HEK293 (cell line): Measurements from ENCODE around the gene CLIP3.

Source experiments
- CTCF ChIA-PET: fragments of 350-600 bp; formaldehyde crosslinking; extraction: SDS; loops from one replicate; lab custom pipeline; 2021; ENCODE audit warnings: antibody characterized with exemption; lab: Yijun Ruan, JAX
- POLR2A ChIA-PET: fragments of 300-600 bp; formaldehyde crosslinking; extraction: SDS; loops from one replicate; lab custom pipeline; 2020; ENCODE audit warnings: antibody characterized with exemption, inconsistent platforms; lab: Yijun Ruan, JAX
- H3K27ac ChIP-seq: fragments of 200-500 bp; sonication (Bioruptor generic); 2 replicates; pipeline ENCODE4 v1.5.1; 2014; ENCODE audit warnings: low read depth, low read length, control low read depth, inconsistent platforms; ENCODE audit errors: extremely low read depth
- H3K36me3 ChIP-seq, 2 experiments: fragments of 200-500 bp in 1 of 2; sonication (Bioruptor generic) in 1 of 2; 1 replicate in 1 of 2; 2 replicates in 1 of 2; pipeline ENCODE4 v1.5.1; 2014 to 2017; ENCODE audit warnings: inconsistent platforms in 2 of 2, low read length in 2 of 2; ENCODE audit not compliant: control insufficient read depth in 2 of 2, insufficient read depth in 1 of 2
- H3K4me1 ChIP-seq: fragments of 200-500 bp; sonication (Bioruptor generic); 2 replicates; pipeline ENCODE4 v1.5.1; 2014; ENCODE audit warnings: mild to moderate bottlenecking, low read length, inconsistent platforms; ENCODE audit not compliant: control insufficient read depth, insufficient read depth
- H3K4me3 ChIP-seq: 2 replicates; pipeline ENCODE4 v1.5.1; 2011; ENCODE audit warnings: low read depth, mild to moderate bottlenecking, control low read depth, low read length, moderate library complexity
- H3K9me3 ChIP-seq: fragments of 200-500 bp; sonication (Bioruptor generic); 2 replicates; pipeline ENCODE4 v1.5.1; 2014; ENCODE audit warnings: low read depth, low read length, inconsistent platforms; ENCODE audit not compliant: control insufficient read depth, insufficient read depth
- GFI1B ChIP-seq: fragments of 450-650 bp; formaldehyde crosslinking; IDR thresholded peaks from 2 replicates; pipeline ENCODE4 v1.5.1; 2016; ENCODE audit warnings: missing biosample characterization, missing genetic modification characterization
- GLIS1 ChIP-seq: fragments of 450-650 bp; formaldehyde crosslinking; IDR thresholded peaks from 2 replicates; pipeline ENCODE4 v1.5.1; 2016; ENCODE audit warnings: missing biosample characterization, missing genetic modification characterization
- RBAK ChIP-seq: fragments of 450-650 bp; formaldehyde crosslinking; IDR thresholded peaks from 2 replicates; pipeline ENCODE4 v1.5.1; 2016; ENCODE audit warnings: missing biosample characterization, missing genetic modification characterization
- ZFP3 ChIP-seq: fragments of 450-650 bp; formaldehyde crosslinking; IDR thresholded peaks from 2 replicates; pipeline ENCODE4 v1.5.1; 2016; ENCODE audit warnings: low read depth, missing biosample characterization, missing genetic modification characterization
- ZFP69B ChIP-seq: fragments of 450-650 bp; formaldehyde crosslinking; IDR thresholded peaks from 2 replicates; pipeline ENCODE4 v1.5.1; 2016; ENCODE audit warnings: missing biosample characterization, missing genetic modification characterization
- ZIC2 ChIP-seq: fragments of 450-650 bp; formaldehyde crosslinking; IDR thresholded peaks from 2 replicates; pipeline ENCODE4 v1.5.1; 2016; ENCODE audit warnings: missing biosample characterization, missing genetic modification characterization
- ZNF214 ChIP-seq: fragments of 450-650 bp; formaldehyde crosslinking; IDR thresholded peaks from 2 replicates; pipeline ENCODE4 v1.5.1; 2017; ENCODE audit warnings: missing biosample characterization, mild to moderate bottlenecking, missing genetic modification characterization, borderline replicate concordance
- ZNF571 ChIP-seq: fragments of 450-650 bp; formaldehyde crosslinking; IDR thresholded peaks from 2 replicates; pipeline ENCODE4 v1.5.0; 2017; ENCODE audit warnings: missing biosample characterization, missing genetic modification characterization
- TF ChIP-seq, protein P1 (sequence below): fragments of 450-650 bp; formaldehyde crosslinking; IDR thresholded peaks from 2 replicates; pipeline ENCODE4 v1.5.1; 2017; ENCODE audit warnings: missing biosample characterization, missing genetic modification characterization
- TF ChIP-seq, protein P2 (sequence below): fragments of 450-650 bp; formaldehyde crosslinking; IDR thresholded peaks from 2 replicates; pipeline ENCODE4 v1.5.1; 2016; ENCODE audit warnings: missing biosample characterization, missing genetic modification characterization
- TF ChIP-seq, protein P3 (sequence below): fragments of 450-650 bp; formaldehyde crosslinking; IDR thresholded peaks from 2 replicates; pipeline ENCODE4 v1.5.1; 2016; ENCODE audit warnings: missing biosample characterization, missing genetic modification characterization
- TF ChIP-seq, protein P4 (sequence below): fragments of 450-650 bp; formaldehyde crosslinking; IDR thresholded peaks from 2 replicates; pipeline ENCODE4 v1.5.1; 2016; ENCODE audit warnings: missing biosample characterization, missing genetic modification characterization
- TF ChIP-seq, protein P5 (sequence below): fragments of 450-650 bp; formaldehyde crosslinking; IDR thresholded peaks from 2 replicates; pipeline ENCODE4 v1.5.1; 2016; ENCODE audit warnings: missing biosample characterization, missing genetic modification characterization
- TF ChIP-seq, protein P6 (sequence below): fragments of 450-650 bp; formaldehyde crosslinking; IDR thresholded peaks from 2 replicates; pipeline ENCODE4 v1.5.1; 2016; ENCODE audit warnings: missing biosample characterization, missing genetic modification characterization
- TF ChIP-seq, protein P7 (sequence below): fragments of 450-650 bp; formaldehyde crosslinking; IDR thresholded peaks from 2 replicates; pipeline ENCODE4 v1.5.1; 2016; ENCODE audit warnings: missing biosample characterization, missing genetic modification characterization
- TF ChIP-seq, protein P8 (sequence below): fragments of 450-650 bp; formaldehyde crosslinking; IDR thresholded peaks from 2 replicates; pipeline ENCODE4 v1.5.1; 2016; ENCODE audit warnings: missing biosample characterization, missing genetic modification characterization
- TF ChIP-seq, protein P9 (sequence below): fragments of 450-650 bp; formaldehyde crosslinking; IDR thresholded peaks from 2 replicates; pipeline ENCODE4 v1.5.0; 2017; ENCODE audit warnings: missing biosample characterization, missing genetic modification characterization, borderline replicate concordance

Gene CLIP3

DNA sequence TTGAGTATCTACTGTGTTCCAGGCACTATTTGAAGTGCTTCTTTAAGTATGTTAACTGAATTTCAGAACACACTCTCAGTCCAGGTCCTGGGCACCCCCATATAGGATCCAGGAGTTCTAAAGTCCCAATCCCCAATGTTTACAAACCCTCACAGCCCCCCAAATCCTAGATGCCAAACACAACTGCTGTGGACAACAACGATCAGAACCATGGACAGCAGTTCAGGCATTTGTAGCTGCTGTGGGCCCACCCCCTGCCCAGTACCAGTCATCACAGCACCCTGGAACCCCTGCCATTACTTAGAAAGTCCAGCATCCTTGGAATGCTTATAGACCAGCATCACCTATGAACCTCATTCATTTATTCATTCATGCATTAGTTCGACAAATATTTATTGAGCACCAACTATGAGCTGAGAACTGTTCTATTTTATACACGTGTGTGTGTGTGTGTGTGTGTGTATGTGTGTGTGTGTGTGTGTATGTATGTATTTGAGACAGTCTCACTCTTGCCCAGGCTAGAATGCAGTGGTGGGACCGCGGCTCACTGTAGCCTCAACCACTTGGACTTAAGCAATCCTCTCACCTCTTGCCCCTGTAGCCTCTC, 57.0 kb downstream of the CLIP3 start (continued):
- TF ChIP-seq ZFP69B (tag by site-specific recombination), result peak; percentile 100
- TF ChIP-seq, protein P1, sequence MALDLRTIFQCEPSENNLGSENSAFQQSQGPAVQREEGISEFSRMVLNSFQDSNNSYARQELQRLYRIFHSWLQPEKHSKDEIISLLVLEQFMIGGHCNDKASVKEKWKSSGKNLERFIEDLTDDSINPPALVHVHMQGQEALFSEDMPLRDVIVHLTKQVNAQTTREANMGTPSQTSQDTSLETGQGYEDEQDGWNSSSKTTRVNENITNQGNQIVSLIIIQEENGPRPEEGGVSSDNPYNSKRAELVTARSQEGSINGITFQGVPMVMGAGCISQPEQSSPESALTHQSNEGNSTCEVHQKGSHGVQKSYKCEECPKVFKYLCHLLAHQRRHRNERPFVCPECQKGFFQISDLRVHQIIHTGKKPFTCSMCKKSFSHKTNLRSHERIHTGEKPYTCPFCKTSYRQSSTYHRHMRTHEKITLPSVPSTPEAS (tag by site-specific recombination), result peak; percentile 88
- TF ChIP-seq GFI1B (tag by site-specific recombination), result no peak
- no peak for TF ChIP-seq ZFP3 (tag by site-specific recombination)
- TF ChIP-seq, protein P2, sequence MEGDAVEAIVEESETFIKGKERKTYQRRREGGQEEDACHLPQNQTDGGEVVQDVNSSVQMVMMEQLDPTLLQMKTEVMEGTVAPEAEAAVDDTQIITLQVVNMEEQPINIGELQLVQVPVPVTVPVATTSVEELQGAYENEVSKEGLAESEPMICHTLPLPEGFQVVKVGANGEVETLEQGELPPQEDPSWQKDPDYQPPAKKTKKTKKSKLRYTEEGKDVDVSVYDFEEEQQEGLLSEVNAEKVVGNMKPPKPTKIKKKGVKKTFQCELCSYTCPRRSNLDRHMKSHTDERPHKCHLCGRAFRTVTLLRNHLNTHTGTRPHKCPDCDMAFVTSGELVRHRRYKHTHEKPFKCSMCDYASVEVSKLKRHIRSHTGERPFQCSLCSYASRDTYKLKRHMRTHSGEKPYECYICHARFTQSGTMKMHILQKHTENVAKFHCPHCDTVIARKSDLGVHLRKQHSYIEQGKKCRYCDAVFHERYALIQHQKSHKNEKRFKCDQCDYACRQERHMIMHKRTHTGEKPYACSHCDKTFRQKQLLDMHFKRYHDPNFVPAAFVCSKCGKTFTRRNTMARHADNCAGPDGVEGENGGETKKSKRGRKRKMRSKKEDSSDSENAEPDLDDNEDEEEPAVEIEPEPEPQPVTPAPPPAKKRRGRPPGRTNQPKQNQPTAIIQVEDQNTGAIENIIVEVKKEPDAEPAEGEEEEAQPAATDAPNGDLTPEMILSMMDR (tag by site-specific recombination), result no peak
- TF ChIP-seq RBAK (tag by site-specific recombination), result no peak
- TF ChIP-seq, protein P3, sequence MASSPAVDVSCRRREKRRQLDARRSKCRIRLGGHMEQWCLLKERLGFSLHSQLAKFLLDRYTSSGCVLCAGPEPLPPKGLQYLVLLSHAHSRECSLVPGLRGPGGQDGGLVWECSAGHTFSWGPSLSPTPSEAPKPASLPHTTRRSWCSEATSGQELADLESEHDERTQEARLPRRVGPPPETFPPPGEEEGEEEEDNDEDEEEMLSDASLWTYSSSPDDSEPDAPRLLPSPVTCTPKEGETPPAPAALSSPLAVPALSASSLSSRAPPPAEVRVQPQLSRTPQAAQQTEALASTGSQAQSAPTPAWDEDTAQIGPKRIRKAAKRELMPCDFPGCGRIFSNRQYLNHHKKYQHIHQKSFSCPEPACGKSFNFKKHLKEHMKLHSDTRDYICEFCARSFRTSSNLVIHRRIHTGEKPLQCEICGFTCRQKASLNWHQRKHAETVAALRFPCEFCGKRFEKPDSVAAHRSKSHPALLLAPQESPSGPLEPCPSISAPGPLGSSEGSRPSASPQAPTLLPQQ, result peak; percentile 99
- TF ChIP-seq, protein P4, sequence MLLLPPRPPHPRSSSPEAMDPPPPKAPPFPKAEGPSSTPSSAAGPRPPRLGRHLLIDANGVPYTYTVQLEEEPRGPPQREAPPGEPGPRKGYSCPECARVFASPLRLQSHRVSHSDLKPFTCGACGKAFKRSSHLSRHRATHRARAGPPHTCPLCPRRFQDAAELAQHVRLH (tag by site-specific recombination), result no peak
- TF ChIP-seq, protein P5, sequence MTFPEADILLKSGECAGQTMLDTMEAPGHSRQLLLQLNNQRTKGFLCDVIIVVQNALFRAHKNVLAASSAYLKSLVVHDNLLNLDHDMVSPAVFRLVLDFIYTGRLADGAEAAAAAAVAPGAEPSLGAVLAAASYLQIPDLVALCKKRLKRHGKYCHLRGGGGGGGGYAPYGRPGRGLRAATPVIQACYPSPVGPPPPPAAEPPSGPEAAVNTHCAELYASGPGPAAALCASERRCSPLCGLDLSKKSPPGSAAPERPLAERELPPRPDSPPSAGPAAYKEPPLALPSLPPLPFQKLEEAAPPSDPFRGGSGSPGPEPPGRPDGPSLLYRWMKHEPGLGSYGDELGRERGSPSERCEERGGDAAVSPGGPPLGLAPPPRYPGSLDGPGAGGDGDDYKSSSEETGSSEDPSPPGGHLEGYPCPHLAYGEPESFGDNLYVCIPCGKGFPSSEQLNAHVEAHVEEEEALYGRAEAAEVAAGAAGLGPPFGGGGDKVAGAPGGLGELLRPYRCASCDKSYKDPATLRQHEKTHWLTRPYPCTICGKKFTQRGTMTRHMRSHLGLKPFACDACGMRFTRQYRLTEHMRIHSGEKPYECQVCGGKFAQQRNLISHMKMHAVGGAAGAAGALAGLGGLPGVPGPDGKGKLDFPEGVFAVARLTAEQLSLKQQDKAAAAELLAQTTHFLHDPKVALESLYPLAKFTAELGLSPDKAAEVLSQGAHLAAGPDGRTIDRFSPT (tag by site-specific recombination), result no peak
- 0 out of 2 replicates have a peak, but pooled peaks have one; percentile 30 for TF ChIP-seq GLIS1
- TF ChIP-seq ZIC2, result no peak
- TF ChIP-seq, protein P6, sequence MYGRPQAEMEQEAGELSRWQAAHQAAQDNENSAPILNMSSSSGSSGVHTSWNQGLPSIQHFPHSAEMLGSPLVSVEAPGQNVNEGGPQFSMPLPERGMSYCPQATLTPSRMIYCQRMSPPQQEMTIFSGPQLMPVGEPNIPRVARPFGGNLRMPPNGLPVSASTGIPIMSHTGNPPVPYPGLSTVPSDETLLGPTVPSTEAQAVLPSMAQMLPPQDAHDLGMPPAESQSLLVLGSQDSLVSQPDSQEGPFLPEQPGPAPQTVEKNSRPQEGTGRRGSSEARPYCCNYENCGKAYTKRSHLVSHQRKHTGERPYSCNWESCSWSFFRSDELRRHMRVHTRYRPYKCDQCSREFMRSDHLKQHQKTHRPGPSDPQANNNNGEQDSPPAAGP (tag by site-specific recombination), result no peak
- TF ChIP-seq, protein P7, sequence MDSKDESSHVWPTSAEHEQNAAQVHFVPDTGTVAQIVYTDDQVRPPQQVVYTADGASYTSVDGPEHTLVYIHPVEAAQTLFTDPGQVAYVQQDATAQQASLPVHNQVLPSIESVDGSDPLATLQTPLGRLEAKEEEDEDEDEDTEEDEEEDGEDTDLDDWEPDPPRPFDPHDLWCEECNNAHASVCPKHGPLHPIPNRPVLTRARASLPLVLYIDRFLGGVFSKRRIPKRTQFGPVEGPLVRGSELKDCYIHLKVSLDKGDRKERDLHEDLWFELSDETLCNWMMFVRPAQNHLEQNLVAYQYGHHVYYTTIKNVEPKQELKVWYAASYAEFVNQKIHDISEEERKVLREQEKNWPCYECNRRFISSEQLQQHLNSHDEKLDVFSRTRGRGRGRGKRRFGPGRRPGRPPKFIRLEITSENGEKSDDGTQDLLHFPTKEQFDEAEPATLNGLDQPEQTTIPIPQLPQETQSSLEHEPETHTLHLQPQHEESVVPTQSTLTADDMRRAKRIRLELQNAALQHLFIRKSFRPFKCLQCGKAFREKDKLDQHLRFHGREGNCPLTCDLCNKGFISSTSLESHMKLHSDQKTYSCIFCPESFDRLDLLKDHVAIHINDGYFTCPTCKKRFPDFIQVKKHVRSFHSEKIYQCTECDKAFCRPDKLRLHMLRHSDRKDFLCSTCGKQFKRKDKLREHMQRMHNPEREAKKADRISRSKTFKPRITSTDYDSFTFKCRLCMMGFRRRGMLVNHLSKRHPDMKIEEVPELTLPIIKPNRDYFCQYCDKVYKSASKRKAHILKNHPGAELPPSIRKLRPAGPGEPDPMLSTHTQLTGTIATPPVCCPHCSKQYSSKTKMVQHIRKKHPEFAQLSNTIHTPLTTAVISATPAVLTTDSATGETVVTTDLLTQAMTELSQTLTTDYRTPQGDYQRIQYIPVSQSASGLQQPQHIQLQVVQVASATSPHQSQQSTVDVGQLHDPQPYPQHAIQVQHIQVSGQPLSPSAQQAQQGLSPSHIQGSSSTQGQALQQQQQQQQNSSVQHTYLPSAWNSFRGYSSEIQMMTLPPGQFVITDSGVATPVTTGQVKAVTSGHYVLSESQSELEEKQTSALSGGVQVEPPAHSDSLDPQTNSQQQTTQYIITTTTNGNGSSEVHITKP, result no peak
- TF ChIP-seq ZNF214 (tag by site-specific recombination), result no peak

DNA sequence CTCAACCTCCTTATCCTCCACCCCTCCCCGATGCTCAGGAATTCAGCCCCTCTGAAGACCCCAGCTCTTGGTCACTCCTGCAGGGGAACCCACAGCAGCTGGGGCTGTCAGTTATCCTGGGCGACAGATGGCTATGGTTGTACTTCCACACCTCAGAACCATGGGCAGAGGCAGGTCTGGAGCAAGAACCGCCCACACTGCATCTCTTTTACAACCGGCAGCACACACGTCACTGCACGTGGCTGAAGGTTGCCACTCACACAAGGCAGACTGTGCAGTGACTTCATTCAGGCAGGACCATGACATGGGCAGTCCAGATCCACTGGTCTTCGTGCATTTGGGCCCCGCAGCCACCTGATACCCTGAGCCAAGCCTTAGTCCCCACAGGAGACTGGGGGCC, 59.2 kb downstream of the CLIP3 start:
- CTCF ChIA-PET, result no interaction called here
- no peak for TF ChIP-seq ZNF571
- TF ChIP-seq, protein P8, sequence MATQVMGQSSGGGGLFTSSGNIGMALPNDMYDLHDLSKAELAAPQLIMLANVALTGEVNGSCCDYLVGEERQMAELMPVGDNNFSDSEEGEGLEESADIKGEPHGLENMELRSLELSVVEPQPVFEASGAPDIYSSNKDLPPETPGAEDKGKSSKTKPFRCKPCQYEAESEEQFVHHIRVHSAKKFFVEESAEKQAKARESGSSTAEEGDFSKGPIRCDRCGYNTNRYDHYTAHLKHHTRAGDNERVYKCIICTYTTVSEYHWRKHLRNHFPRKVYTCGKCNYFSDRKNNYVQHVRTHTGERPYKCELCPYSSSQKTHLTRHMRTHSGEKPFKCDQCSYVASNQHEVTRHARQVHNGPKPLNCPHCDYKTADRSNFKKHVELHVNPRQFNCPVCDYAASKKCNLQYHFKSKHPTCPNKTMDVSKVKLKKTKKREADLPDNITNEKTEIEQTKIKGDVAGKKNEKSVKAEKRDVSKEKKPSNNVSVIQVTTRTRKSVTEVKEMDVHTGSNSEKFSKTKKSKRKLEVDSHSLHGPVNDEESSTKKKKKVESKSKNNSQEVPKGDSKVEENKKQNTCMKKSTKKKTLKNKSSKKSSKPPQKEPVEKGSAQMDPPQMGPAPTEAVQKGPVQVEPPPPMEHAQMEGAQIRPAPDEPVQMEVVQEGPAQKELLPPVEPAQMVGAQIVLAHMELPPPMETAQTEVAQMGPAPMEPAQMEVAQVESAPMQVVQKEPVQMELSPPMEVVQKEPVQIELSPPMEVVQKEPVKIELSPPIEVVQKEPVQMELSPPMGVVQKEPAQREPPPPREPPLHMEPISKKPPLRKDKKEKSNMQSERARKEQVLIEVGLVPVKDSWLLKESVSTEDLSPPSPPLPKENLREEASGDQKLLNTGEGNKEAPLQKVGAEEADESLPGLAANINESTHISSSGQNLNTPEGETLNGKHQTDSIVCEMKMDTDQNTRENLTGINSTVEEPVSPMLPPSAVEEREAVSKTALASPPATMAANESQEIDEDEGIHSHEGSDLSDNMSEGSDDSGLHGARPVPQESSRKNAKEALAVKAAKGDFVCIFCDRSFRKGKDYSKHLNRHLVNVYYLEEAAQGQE (tag by site-specific recombination), result peak; percentile 96
- TF ChIP-seq, protein P9, sequence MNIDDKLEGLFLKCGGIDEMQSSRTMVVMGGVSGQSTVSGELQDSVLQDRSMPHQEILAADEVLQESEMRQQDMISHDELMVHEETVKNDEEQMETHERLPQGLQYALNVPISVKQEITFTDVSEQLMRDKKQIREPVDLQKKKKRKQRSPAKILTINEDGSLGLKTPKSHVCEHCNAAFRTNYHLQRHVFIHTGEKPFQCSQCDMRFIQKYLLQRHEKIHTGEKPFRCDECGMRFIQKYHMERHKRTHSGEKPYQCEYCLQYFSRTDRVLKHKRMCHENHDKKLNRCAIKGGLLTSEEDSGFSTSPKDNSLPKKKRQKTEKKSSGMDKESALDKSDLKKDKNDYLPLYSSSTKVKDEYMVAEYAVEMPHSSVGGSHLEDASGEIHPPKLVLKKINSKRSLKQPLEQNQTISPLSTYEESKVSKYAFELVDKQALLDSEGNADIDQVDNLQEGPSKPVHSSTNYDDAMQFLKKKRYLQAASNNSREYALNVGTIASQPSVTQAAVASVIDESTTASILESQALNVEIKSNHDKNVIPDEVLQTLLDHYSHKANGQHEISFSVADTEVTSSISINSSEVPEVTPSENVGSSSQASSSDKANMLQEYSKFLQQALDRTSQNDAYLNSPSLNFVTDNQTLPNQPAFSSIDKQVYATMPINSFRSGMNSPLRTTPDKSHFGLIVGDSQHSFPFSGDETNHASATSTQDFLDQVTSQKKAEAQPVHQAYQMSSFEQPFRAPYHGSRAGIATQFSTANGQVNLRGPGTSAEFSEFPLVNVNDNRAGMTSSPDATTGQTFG (tag by site-specific recombination), result no peak

More for the DNA sequence above, 59.2 kb downstream of the CLIP3 start:
- no peak overlapping the region for H3K27ac ChIP-seq
- H3K4me3 ChIP-seq, result no peak overlapping the region
- POLR2A ChIA-PET, result no interaction called here
- H3K36me3 ChIP-seq, result no peaks in the 10 kb centered on the region; a peak in 1 of 3 replicates
- no peaks in the 10 kb centered on the region for H3K4me1 ChIP-seq
- no peaks in the 10 kb centered on the region for H3K9me3 ChIP-seq
